IMR-90 (cell line): ENCODE measurements around the gene NPAS3.

ENCODE experiments used
- CTCF ChIP-seq: conservative IDR thresholded peaks from 2 replicates; pipeline ENCODE4 v1.5.1; 2012; ENCODE audit warnings: mild to moderate bottlenecking, low read depth, low read length, improper control_type of control experiment
- MAFK ChIP-seq: IDR thresholded peaks from 2 replicates; pipeline ENCODE4 v1.6.1; 2012; ENCODE audit warnings: low read depth, low read length, improper control_type of control experiment
- POLR2A ChIP-seq: IDR thresholded peaks from 2 replicates; pipeline ENCODE4 v1.6.1; 2012; ENCODE audit warnings: mild to moderate bottlenecking, low read depth, low read length
- RAD21 ChIP-seq: IDR thresholded peaks from 2 replicates; pipeline ENCODE4 v1.6.1; 2012; ENCODE audit warnings: low read length, improper control_type of control experiment
- RCOR1 ChIP-seq: IDR thresholded peaks from 2 replicates; pipeline ENCODE4 v1.6.1; 2012; ENCODE audit warnings: mild to moderate bottlenecking, low read length, improper control_type of control experiment; ENCODE audit not compliant: insufficient replicate concordance
- RFX5 ChIP-seq: IDR thresholded peaks from 2 replicates; pipeline ENCODE4 v1.8.0; 2012; ENCODE audit warnings: low read depth, mild to moderate bottlenecking, low read length, moderate library complexity
- SMC3 ChIP-seq: fragments of 150-350 bp; IDR thresholded peaks from 2 replicates; pipeline ENCODE4 v1.6.1; 2016; ENCODE audit warnings: low read depth, mild to moderate bottlenecking, antibody characterized with exemption, low read length, moderate library complexity
- TF ChIP-seq, protein P1 (sequence below): fragments of 150-350 bp; IDR thresholded peaks from 2 replicates; pipeline ENCODE4 v1.6.1; 2017; ENCODE audit warnings: mild to moderate bottlenecking, antibody characterized with exemption, low read length, low read depth
- TF ChIP-seq, protein P2 (sequence below): fragments of 150-350 bp; IDR thresholded peaks from 2 replicates; pipeline ENCODE4 v1.6.1; 2016; ENCODE audit warnings: low read depth, mild to moderate bottlenecking, low read length, moderate library complexity, borderline replicate concordance

DNA sequence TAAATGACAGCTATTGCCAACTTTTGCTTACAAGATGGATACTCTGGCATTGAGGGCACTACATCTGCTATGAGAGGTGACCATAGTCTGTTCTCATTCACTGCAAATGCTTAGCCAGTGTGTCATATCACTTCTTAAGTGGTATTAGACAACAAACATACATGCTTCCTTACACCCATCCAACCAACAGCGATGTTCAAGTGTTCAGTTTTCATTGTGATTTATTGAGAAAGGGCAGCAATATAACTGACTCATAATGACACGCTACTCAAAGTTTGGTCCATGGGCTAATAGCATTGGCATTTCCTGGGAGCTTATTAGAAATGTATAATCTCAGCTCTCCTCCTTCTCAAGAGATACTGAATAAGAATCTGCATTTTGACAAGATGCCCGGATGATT is 181.7 kb downstream of the NPAS3 start:
- TF ChIP-seq CTCF = no peak
- no peak for TF ChIP-seq RAD21
- no peak for TF ChIP-seq MAFK
- TF ChIP-seq, protein P1, sequence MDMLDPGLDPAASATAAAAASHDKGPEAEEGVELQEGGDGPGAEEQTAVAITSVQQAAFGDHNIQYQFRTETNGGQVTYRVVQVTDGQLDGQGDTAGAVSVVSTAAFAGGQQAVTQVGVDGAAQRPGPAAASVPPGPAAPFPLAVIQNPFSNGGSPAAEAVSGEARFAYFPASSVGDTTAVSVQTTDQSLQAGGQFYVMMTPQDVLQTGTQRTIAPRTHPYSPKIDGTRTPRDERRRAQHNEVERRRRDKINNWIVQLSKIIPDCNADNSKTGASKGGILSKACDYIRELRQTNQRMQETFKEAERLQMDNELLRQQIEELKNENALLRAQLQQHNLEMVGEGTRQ = no peak
- TF ChIP-seq SMC3 = no peak
- TF ChIP-seq POLR2A = no peak
- TF ChIP-seq RFX5 = no peak
- TF ChIP-seq, protein P2, sequence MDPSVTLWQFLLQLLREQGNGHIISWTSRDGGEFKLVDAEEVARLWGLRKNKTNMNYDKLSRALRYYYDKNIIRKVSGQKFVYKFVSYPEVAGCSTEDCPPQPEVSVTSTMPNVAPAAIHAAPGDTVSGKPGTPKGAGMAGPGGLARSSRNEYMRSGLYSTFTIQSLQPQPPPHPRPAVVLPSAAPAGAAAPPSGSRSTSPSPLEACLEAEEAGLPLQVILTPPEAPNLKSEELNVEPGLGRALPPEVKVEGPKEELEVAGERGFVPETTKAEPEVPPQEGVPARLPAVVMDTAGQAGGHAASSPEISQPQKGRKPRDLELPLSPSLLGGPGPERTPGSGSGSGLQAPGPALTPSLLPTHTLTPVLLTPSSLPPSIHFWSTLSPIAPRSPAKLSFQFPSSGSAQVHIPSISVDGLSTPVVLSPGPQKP = no peak
- TF ChIP-seq RCOR1 = no peak
